Retinal pigment epithelial cell (primary cell): ENCODE data around the gene CTLA4.

Source experiments
- DNase-seq: peaks from one replicate; pipeline ENCODE4 v3.0.0-alpha.2; 2010; ENCODE audit warnings: low read depth
- H3K4me3 ChIP-seq: 2 replicates; pipeline ENCODE4 v1.5.1; 2011; ENCODE audit warnings: mild to moderate bottlenecking, low read length, control low read depth, moderate library complexity
- CTCF ChIP-seq: conservative IDR thresholded peaks from 2 replicates; pipeline ENCODE4 v1.5.1; 2011; ENCODE audit warnings: low read depth, low read length, control low read depth, inconsistent platforms

The CTLA4 gene

GRCh38 chr2:203869223-203870042 lies 1.9 kb downstream of the CTLA4 start:
- no peak overlapping the region for H3K4me3 ChIP-seq
- no peak for TF ChIP-seq CTCF
- no peak for DNase-seq

- TF ChIP-seq CTCF: no peak
- no peak for DNase-seq
- no peak overlapping the region for H3K4me3 ChIP-seq
These were observed 2.9 kb downstream of the CTLA4 start for GRCh38 chr2:203870481-203870880.

GRCh38 chr2:203870941-203871340 lies 3.4 kb downstream of the CTLA4 start:
- DNase-seq: no peak
- TF ChIP-seq CTCF: no peak
- no peak overlapping the region for H3K4me3 ChIP-seq

GRCh38 chr2:203871371-203871983 lies 3.9 kb downstream of the CTLA4 start:
- no peak for TF ChIP-seq CTCF
- no peak for DNase-seq
- H3K4me3 ChIP-seq: no peak overlapping the region

GRCh38 chr2:203873461-203873860 lies 5.9 kb downstream of the CTLA4 start:
- no peak for DNase-seq
- H3K4me3 ChIP-seq: no peak overlapping the region
- TF ChIP-seq CTCF: no peak

GRCh38 chr2:203873921-203874631 lies 6.5 kb downstream of the CTLA4 start:
- TF ChIP-seq CTCF: no peak
- DNase-seq: no peak
- H3K4me3 ChIP-seq: no peak overlapping the region
